C4-2B (cell line): Measurements from ENCODE around the gene HPCAL4.

Experiments used
- H3K27ac ChIP-seq: fragments of 450-650 bp; 2 replicates; pipeline ENCODE4 v1.5.1; 2017
- ZFX ChIP-seq: fragments of 450-650 bp; IDR thresholded peaks from 2 replicates; pipeline ENCODE4 v1.6.1; 2017
- TF ChIP-seq, protein P1 (sequence below): fragments of 450-650 bp; conservative IDR thresholded peaks from 2 replicates; pipeline ENCODE4 v1.5.1; 2017; ENCODE audit warnings: mild to moderate bottlenecking

HPCAL4 gene

DNA sequence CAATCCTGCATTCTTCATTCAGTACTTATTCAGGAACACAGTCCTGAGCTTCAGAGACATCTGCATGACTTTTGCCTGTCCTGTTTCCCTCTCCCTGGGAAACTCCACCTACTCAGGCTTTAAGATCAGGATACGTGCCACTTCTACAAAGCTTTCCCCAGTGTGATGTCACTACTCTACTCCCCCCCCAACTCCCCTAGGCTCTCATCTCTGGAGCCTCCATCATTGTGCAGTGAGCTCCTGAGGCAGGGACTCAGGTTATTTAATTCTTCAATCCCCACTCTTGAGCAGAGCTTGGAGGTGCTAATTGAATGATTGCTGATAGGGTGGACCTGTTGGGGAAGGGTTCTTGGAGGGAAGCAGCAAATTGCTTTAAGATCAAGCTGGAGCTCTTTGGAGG is 20.5 kb downstream of the HPCAL4 start:
- no peak for TF ChIP-seq ZFX
- TF ChIP-seq, protein P1, sequence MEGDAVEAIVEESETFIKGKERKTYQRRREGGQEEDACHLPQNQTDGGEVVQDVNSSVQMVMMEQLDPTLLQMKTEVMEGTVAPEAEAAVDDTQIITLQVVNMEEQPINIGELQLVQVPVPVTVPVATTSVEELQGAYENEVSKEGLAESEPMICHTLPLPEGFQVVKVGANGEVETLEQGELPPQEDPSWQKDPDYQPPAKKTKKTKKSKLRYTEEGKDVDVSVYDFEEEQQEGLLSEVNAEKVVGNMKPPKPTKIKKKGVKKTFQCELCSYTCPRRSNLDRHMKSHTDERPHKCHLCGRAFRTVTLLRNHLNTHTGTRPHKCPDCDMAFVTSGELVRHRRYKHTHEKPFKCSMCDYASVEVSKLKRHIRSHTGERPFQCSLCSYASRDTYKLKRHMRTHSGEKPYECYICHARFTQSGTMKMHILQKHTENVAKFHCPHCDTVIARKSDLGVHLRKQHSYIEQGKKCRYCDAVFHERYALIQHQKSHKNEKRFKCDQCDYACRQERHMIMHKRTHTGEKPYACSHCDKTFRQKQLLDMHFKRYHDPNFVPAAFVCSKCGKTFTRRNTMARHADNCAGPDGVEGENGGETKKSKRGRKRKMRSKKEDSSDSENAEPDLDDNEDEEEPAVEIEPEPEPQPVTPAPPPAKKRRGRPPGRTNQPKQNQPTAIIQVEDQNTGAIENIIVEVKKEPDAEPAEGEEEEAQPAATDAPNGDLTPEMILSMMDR = no peak

DNA sequence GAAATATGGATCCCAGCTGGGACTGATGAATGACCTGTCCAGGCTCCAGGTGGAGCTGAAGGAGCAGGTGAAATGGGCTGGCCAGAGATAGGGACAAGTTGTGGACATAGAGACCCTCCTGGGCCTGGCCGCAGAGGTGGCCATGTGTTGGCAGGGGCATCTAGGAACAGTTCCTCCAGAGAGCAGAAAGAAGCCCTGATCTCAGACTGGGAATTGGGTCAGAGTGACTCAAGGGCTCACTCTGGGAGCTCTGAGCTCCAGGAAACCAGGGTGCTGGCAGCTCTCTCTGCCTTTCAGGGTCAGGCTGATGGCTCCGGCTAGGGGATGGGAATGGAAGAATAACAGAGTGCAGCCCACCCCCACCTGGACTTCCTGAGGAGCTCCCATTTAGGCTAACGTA is 22.3 kb downstream of the HPCAL4 start:
- TF ChIP-seq, protein P1 = no peak
- TF ChIP-seq ZFX = no peak

More for the DNA sequence above, 20.5 kb downstream of the HPCAL4 start:
- no peak overlapping the region for H3K27ac ChIP-seq

DNA sequence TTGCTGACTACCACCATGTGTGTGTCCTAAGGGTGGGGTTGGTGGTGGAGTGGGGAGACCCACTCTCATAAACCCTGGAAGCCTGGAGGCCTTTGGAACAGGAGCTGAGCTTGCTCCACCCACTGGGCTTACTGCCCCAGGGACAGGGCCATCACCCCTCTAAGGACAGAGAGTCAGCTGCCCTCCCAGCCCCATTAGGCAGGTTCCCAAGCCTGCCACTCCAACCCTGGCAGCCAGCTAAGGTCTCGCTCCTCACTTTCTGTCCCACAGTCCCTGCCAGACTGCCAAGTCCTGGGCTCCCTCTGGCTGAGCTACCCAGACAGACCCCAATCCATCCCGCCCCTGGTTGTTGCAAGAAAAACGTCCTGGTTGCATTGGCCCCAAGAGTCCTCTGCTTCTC is 23.1 kb downstream of the HPCAL4 start:
- TF ChIP-seq, protein P1 = no peak
- TF ChIP-seq ZFX = no peak
- H3K27ac ChIP-seq = no peak overlapping the region

More for the DNA sequence above, 22.3 kb downstream of the HPCAL4 start:
- H3K27ac ChIP-seq = no peak overlapping the region

DNA sequence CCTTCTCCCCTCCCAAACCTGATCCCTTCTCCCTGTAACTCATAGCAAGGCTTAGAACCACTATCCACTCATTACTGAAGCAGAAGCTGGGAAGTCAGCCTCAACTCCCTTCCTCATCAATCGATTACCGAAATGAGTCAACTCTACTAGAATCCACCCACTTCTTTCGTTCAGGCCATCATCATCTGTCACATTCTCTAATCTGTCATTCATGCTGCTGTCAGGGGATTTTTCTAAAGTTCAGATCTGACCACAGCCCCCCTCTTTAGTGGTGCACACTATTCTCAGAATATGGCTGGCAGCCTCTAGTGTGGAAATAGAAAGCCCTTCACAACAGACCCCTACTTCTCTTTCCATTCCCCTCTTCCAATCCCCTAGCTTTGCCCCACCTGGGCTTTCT is 24.5 kb downstream of the HPCAL4 start:
- TF ChIP-seq, protein P1 = no peak
- no peak for TF ChIP-seq ZFX
- no peak overlapping the region for H3K27ac ChIP-seq

DNA sequence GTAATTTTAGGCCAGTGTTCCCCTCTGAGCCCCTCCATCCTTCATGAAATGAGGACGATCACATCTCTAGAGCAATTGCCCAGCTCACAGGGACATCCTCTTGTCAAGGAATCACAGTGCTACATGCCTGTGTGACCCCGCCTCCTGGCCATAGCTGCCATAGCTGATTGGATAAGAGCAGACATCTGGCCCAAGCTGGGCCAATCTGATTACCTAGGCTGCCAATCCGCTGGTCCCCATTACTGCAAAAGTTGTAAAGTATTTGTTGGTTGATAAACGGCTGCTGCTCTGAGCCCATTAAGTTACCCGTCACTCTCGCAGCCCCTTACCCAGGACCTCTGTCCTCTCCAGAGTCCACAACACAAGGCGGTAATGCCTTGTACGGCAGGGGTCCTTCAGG is 27.7 kb downstream of the HPCAL4 start:
- no peak for TF ChIP-seq ZFX
- TF ChIP-seq, protein P1 = no peak
- no peak overlapping the region for H3K27ac ChIP-seq

DNA sequence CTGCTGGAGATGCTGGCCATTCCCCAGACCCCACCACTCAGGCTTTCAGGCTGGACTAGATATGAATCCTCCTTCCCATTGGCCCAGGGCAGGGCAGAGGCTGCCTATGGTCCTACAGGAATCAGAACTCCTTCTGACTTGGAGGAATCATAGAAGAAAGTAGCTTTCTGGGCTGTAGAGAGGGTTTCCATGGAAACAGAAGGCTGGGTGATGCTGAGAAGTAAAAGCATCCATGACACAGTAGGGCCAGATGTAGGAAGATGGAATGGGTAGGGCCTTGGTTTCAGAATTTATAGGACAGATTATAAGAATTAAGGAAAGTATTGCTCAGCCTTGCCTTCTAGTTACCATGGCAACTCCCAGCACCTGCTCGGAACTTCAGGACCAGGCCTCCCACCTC is 28.4 kb downstream of the HPCAL4 start:
- H3K27ac ChIP-seq = no peak overlapping the region
- TF ChIP-seq, protein P1 = no peak
- no peak for TF ChIP-seq ZFX

DNA sequence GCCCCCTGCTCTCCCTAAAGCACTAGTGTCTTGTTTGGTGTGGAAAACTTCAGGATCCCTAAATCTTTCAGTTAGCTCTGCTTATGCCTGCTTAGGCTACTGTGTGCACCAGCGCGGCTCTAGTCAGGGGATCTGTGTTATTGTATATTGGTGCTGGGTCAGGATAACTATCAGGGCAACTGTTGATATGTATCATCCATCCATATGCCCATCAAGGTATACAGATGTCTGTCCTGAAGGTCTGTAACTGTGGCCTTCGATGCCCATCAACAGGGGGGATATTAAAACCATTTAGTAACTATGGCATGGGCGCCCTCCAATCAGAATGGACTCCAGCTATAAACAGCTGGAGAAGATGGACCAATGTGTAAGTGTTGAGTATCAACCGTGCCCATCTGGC is 31.7 kb downstream of the HPCAL4 start:
- TF ChIP-seq ZFX = no peak
- TF ChIP-seq, protein P1 = no peak
- H3K27ac ChIP-seq = no peak overlapping the region
